ENCODE results near the gene PRSS57. TPM values are rescaled to one million over a fixed set of nuclear protein-coding genes. Genes with fewer than 3 reads are reported as not detected.
"Not testable (repeated sequence)": the region's sequence is repeated elsewhere in the genome, so short reads cannot be mapped to it uniquely, and the experiment has no call there.

The PRSS57 gene
- not detected for total RNA-seq

DNA sequence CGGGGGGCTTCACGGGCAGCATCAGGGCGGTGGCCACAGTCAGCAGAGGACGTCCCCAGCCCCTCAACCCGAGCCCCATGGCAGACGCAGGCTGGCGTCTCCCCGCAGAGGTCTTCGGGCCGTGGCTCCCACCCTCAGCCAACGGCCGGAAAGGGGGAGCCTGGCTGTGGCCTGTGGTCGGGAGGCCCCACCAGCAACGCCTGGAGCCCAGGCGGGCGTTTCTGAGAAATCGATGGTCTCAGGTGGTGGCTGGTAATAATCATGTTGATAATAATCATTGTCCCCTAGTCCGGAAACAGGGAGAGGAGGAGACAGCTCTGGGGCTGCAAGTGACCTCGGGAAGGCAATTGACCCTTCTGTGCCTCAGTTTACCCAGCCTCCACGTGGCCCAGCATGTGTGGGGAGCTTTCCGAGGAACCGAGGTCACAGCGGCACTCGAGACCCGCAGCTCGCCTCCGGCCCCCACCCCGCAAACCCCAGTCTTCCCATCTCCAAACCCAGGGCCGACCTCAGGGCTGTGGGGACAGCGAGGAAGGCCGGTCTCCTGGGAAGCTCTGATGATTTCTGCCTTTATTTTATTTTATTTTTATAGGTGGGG, at the start of gene PRSS57:
PRSS57 (minus strand) TSS at position 101 of the 598 bp plus-strand sequence; CDS start at position 79, 22 bp downstream.
- TF ChIP-seq, protein P1, sequence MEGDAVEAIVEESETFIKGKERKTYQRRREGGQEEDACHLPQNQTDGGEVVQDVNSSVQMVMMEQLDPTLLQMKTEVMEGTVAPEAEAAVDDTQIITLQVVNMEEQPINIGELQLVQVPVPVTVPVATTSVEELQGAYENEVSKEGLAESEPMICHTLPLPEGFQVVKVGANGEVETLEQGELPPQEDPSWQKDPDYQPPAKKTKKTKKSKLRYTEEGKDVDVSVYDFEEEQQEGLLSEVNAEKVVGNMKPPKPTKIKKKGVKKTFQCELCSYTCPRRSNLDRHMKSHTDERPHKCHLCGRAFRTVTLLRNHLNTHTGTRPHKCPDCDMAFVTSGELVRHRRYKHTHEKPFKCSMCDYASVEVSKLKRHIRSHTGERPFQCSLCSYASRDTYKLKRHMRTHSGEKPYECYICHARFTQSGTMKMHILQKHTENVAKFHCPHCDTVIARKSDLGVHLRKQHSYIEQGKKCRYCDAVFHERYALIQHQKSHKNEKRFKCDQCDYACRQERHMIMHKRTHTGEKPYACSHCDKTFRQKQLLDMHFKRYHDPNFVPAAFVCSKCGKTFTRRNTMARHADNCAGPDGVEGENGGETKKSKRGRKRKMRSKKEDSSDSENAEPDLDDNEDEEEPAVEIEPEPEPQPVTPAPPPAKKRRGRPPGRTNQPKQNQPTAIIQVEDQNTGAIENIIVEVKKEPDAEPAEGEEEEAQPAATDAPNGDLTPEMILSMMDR (IDR thresholded peaks at IDR 0.05) = no peak
- H3K4me1 ChIP-seq = no peaks in the 10 kb centered on the region
- intact Hi-C loops (cut with DNase I) = no loop called here
- H3K9me3 ChIP-seq = no peaks in the 10 kb centered on the region
- H3K27me3 ChIP-seq = no peaks in the 10 kb centered on the region
- H3K27ac ChIP-seq = no peak within 1 kb of the TSS
- DNase-seq (ENCODE audit: low spot score in 2 of 2) = no peak
- H3K36me3 ChIP-seq = no peaks in the 10 kb centered on the region
- no peak within 1 kb of the TSS for H3K4me3 ChIP-seq

DNA sequence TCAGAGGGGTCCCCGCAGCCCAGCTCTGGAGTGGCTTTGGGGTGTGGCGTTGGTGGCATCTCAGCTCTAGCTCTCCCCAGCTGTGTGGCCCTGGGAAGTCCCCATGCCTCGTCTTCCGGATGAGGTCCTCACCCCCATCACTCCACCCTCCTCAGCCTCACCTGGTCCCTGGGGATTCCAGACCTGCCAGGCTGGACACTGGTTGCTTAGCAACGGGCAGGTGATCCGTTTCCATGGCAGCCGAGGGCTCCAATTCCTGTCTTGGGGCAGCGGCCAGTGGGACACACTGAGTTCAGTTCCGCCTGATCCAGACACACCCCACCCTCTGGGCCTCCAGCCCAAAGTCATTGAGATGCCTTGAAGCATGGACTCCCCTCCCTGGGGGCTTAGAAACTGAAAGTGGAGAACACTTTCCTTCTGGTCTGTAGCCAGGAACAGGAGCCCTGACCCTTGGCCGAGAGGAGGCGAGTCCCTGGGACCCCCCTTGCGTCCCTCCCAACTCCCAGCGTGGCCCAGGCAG, 48.0 kb upstream of the PRSS57 start:
- Histone ChIP-seq H3K4me3 (no peak overlapping the region), H3K36me3 (peaks cover 0 to 6% of the 10 kb centered on the region in 2 donors), H3K9me3 (peaks cover 0 to 25% of the 10 kb centered on the region in 2 donors), H3K27me3 (no peaks in the 10 kb centered on the region), H3K4me1 (no peaks in the 10 kb centered on the region), H3K27ac (no peak overlapping the region)
- no peak for DNase-seq (ENCODE audit: low spot score in 2 of 2)
- TF ChIP-seq, protein P1 (IDR thresholded peaks at IDR 0.05) = no peak
- intact Hi-C loops (cut with DNase I) = no loop called here

DNA sequence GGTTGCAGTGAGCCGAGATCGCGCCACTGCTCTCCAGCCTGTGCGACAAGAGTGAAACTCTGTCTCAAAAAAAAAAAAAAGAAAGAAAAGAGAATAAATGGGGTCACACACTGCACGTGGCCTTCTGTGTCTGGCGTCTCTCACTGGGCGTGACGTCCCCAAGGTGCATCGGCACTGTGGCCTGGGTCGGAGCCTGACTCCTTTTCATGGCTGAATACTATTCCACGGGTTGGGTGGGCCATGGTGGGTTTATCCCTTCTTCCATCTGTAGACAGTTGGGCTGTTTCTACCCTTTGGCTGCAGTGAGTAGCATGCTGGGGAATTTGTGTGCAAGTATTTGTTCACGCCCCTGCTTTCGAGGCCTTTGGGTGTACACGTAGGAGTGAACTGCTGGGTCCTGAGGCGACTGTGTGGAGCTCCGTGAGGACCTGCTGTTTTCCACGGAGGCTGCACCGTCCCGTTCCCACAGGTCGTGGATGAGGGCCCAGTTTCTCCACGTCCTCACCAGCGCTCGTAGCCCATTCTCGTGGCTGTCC, 47.4 kb upstream of the PRSS57 start:
- intact Hi-C loops (cut with DNase I) = no loop called here
- no peak for DNase-seq (ENCODE audit: low spot score in 2 of 2)
- peaks cover 0 to 6% of the 10 kb centered on the region in 2 donors for H3K36me3 ChIP-seq

DNA sequence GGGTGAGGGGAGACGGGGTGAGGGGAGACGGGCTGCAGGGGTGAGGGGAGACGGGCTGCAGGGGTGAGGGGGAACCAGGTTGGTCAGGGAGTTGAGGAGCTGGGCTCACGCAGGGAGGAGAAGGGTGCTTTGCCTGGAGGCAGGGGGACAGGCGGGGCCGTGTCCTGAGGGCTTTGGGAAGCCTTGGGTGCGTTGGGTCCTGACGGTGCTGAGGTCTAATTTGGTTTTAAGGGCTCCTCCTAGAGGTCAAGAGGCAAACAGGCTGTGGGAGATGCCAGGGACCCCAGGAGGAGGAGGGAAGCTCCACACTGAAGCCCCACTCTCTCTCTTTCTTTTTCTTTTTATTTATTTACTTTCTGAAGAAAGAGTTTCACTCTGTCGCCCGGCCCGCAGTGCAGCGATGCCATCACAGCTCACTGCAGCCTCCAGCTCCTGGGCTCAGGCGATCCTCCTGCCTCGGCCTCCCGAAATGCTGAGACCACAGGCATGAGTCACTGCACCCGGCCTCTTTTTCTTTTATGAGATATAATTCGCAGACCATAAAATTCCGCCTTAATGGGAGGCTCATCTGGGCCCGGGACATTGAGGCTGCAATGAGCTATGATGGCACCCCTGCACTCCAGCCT, 46.4 kb upstream of the PRSS57 start:
- peaks cover 0 to 4% of the 10 kb centered on the region in 2 donors for H3K36me3 ChIP-seq
- intact Hi-C loops (cut with DNase I) = no loop called here

More for the DNA sequence above, 47.4 kb upstream of the PRSS57 start:
- Histone ChIP-seq H3K27ac (no peak overlapping the region), H3K4me3 (no peak overlapping the region), H3K4me1 (no peaks in the 10 kb centered on the region), H3K27me3 (no peaks in the 10 kb centered on the region), H3K9me3 (peaks cover 0 to 20% of the 10 kb centered on the region in 2 donors)
- TF ChIP-seq, protein P1 (IDR thresholded peaks at IDR 0.05) = no peak

DNA sequence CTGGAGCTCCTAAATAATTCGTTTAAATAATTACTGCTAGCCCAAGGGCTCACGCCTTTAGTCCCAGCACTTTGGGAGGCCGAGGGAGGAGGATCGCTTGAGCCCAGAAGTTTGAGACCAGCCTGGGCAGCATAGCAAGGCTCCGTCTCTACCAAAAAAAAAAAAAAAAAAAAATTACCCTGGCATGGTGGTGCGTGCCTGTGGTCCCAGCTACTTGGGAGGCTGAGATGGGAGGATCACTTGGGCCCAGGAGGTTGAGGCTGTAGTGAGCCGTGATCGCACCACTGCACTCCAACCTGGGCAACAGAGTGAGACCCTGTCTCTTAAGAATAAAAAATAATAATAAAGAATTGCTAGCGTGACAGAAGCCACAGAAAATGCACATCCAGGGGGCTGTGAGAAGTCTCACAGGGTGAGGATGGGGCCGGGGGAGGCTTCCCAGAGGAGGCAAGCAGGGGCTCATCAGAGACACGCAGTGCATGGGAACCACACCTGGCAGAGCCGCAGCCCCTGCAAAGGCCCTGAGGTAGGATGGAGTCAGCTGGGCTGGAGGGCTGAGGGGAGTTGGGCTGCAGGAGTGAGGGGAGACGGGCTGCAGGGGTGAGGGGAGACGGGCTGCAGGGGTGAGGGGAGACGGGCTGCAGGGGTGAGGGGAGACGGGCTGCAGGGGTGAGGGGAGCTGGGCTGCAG, 45.7 kb upstream of the PRSS57 start:
- intact Hi-C loops (cut with DNase I); DNase-seq (ENCODE audit: low spot score in 2 of 2); H3K4me3 ChIP-seq; H3K27me3 ChIP-seq; H3K27ac ChIP-seq; H3K4me1 ChIP-seq; H3K36me3 ChIP-seq: not testable (repeated sequence)
- peaks cover 0 to 17% of the 10 kb centered on the region in 2 donors for H3K9me3 ChIP-seq

More for the DNA sequence above, 46.4 kb upstream of the PRSS57 start:
- H3K27ac ChIP-seq = no peak overlapping the region
- no peaks in the 10 kb centered on the region for H3K27me3 ChIP-seq
- TF ChIP-seq, protein P1 (IDR thresholded peaks at IDR 0.05) = peak in 1 of 3 experiments; percentile 6
- peaks cover 0 to 18% of the 10 kb centered on the region in 2 donors for H3K9me3 ChIP-seq
- DNase-seq (ENCODE audit: low spot score in 2 of 2) = no peak
- no peak overlapping the region for H3K4me3 ChIP-seq
- H3K4me1 ChIP-seq = no peaks in the 10 kb centered on the region
